ENCODE results near the gene AK9. TPM values are rescaled to one million over a fixed set of nuclear protein-coding genes. Genes with fewer than 3 reads are reported as not detected.

The AK9 gene
- total RNA-seq, 1 experiment from 2014 or later = 3.5 TPM

DNA sequence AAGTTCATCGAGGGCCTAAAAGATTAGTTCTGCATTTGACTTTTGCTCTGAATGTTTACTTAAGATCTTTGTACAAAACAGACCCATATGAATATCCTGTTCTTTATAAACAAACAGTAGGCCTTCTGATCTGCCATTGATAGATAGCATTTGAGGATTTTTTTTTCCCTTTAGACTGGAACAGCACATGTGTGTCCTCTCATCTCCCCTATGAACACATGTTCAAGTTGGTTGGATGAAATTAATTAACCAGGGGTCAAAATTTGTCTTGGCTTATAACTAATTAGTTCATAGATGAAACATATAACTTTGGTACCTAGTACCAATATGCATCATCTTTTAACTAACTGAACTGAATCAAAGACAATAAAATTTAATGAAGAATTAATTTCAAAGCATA is 81.3 kb downstream of the AK9 start:
- ChIA-PET POLR2A (no interaction called here), RAD21 (ENCODE audit: low non-redundant PET in 1 of 2, low total read pairs in 2 of 2, uncharacterized antibody in 2 of 2, unreplicated experiment in 2 of 2) (no interaction called here), CTCF (no interaction called here)
- Histone ChIP-seq H3K9ac (ENCODE audit: low read length) (no peak overlapping the region), H3K9me2 (ENCODE audit: insufficient read depth) (no peaks in the 10 kb centered on the region), H4K20me1 (ENCODE audit: insufficient read depth) (no peaks in the 10 kb centered on the region), H3K36me3 (ENCODE audit: control insufficient read depth in 1 of 2, insufficient read depth in 2 of 2, low read length in 2 of 2) (no peaks in the 10 kb centered on the region), H3K27me3 (ENCODE audit: insufficient read depth, low read length) (no peaks in the 10 kb centered on the region), H2AFZ (ENCODE audit: low read depth, low read length, poor library complexity, severe bottlenecking) (no peak overlapping the region), H3K9me3 (ENCODE audit: control insufficient read depth in 1 of 2, insufficient read depth in 1 of 2, low read depth in 1 of 2, low read length in 2 of 2) (no peaks in the 10 kb centered on the region), H3K27ac (ENCODE audit: low read depth, low read length) (no peak overlapping the region), H3K4me3 (replicated peaks in 1 of 2; ENCODE audit: low read depth in 1 of 2, low read length in 2 of 2) (no peak overlapping the region), H3K4me2 (ENCODE audit: low read length) (no peak overlapping the region), H3K79me2 (ENCODE audit: insufficient read depth, low read length) (no peaks in the 10 kb centered on the region), H3K4me1 (ENCODE audit: control insufficient read depth in 1 of 2, insufficient read depth in 2 of 2, low read length in 2 of 2) (no peaks in the 10 kb centered on the region)
- TF ChIP-seq ATF3 (IDR thresholded peaks at IDR 0.05) (no peak), MAX (IDR thresholded peaks at IDR 0.05) (no peak), RAD21 (IDR thresholded peaks at IDR 0.05; ENCODE audit: low read depth) (no peak)
- intact Hi-C loops (cut with micrococcal nuclease) = no loop called here
- BruUV-seq (replicated peaks) = no TSS peak
- ATAC-seq = no peak
- DNase-seq (ENCODE audit: low read depth, low spot score) = no peak

DNA sequence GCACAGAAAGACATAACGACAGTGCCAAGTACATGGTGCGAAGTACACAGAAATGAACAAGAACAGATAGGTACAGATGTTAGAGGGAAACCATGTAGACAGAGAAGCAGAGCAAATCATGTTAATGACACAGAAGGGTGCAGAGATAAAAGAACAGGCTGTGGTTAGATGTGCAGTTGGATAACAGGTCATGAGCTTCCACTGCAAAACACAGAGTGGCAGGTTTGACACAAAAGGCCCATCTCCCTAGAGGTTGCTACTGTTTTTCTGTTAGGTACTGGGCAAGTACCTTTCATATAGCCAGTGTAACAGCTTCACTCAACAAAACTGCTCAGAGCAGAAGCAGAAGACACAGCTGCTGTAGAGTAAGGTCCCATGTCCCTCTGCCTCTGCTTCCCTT is 84.6 kb downstream of the AK9 start:
- Histone ChIP-seq H3K9me2 (ENCODE audit: insufficient read depth) (no peaks in the 10 kb centered on the region), H2AFZ (ENCODE audit: low read depth, low read length, poor library complexity, severe bottlenecking) (no peak overlapping the region), H3K9me3 (ENCODE audit: control insufficient read depth in 1 of 2, insufficient read depth in 1 of 2, low read depth in 1 of 2, low read length in 2 of 2) (no peaks in the 10 kb centered on the region), H3K27ac (ENCODE audit: low read depth, low read length) (no peak overlapping the region), H3K9ac (ENCODE audit: low read length) (no peak overlapping the region), H3K79me2 (ENCODE audit: insufficient read depth, low read length) (no peaks in the 10 kb centered on the region), H4K20me1 (ENCODE audit: insufficient read depth) (no peaks in the 10 kb centered on the region), H3K36me3 (ENCODE audit: control insufficient read depth in 1 of 2, insufficient read depth in 2 of 2, low read length in 2 of 2) (no peaks in the 10 kb centered on the region), H3K4me3 (replicated peaks in 1 of 2; ENCODE audit: low read depth in 1 of 2, low read length in 2 of 2) (no peak overlapping the region), H3K4me2 (ENCODE audit: low read length) (no peak overlapping the region), H3K27me3 (ENCODE audit: insufficient read depth, low read length) (no peaks in the 10 kb centered on the region), H3K4me1 (ENCODE audit: control insufficient read depth in 1 of 2, insufficient read depth in 2 of 2, low read length in 2 of 2) (no peaks in the 10 kb centered on the region)
- ATAC-seq (no peak), DNase-seq (ENCODE audit: low read depth, low spot score) (no peak)
- BruUV-seq (replicated peaks) = no TSS peak
- ChIA-PET POLR2A (no interaction called here), RAD21 (ENCODE audit: low non-redundant PET in 1 of 2, low total read pairs in 2 of 2, uncharacterized antibody in 2 of 2, unreplicated experiment in 2 of 2) (no interaction called here), CTCF (no interaction called here)
- TF ChIP-seq ELF1 (IDR thresholded peaks at IDR 0.05; ENCODE audit: borderline replicate concordance, low read depth) (no peak), CEBPB (IDR thresholded peaks at IDR 0.05; ENCODE audit: low read depth) (no peak), JUND (IDR thresholded peaks at IDR 0.05) (no peak)
- intact Hi-C loops (cut with micrococcal nuclease) = no loop called here
